GM12873 (cell line): ENCODE results near the gene ATXN3.

Source experiments
- CTCF ChIP-seq: IDR thresholded peaks from 2 replicates; pipeline ENCODE4 v1.5.1; 2012; ENCODE audit warnings: low read depth, mild to moderate bottlenecking, moderate library complexity, low read length, control low read depth; ENCODE audit not compliant: insufficient read depth; ENCODE audit errors: missing control alignments

Gene ATXN3

GRCh38 chr14:92134456-92134855, 28.1 kb upstream of the ATXN3 start:
- TF ChIP-seq CTCF: no peak

- no peak for TF ChIP-seq CTCF
These were observed 16.4 kb upstream of the ATXN3 start for GRCh38 chr14:92122761-92123160.

- TF ChIP-seq CTCF: no peak
These were observed 15.9 kb upstream of the ATXN3 start for GRCh38 chr14:92122351-92122677.

- no peak for TF ChIP-seq CTCF
These were observed 15.4 kb upstream of the ATXN3 start, which contains the start of the genes CPSF2 and NDUFB1 for GRCh38 chr14:92121670-92122350. TSS of gene CPSF2 (plus strand) at chr14:92121969. CDS start at chr14:92130985, 9,016 bp downstream. TSS of gene NDUFB1 (minus strand) at chr14:92121706. CDS start at chr14:92117637, 4,069 bp downstream.

- no peak for TF ChIP-seq CTCF
These were observed 14.9 kb upstream of the ATXN3 start for GRCh38 chr14:92121207-92121669.

GRCh38 chr14:92109490-92109889, 3.1 kb upstream of the ATXN3 start:
- no peak for TF ChIP-seq CTCF

- TF ChIP-seq CTCF: no peak
These were observed 2.2 kb upstream of the ATXN3 start for GRCh38 chr14:92108345-92109254.
